Sigmoid colon (tissue), 7 donors: ENCODE results near the gene ELMO1. TPM values are rescaled to one million over a fixed set of nuclear protein-coding genes. Genes with fewer than 3 reads are reported as not detected.

Experiments used
- DNase-seq: peaks from one replicate; pipeline ENCODE4 v3.0.0-alpha.2; 2019
- H3K27ac ChIP-seq, 4 donors: fragments of 200-600 bp; sonication (generic); one replicate each; pipeline ENCODE4 v1.5.1; 2016 to 2019; ENCODE audit warnings: mild to moderate bottlenecking in 1 of 4
- H3K27me3 ChIP-seq, 3 donors: fragments of 200-600 bp; sonication (generic); one replicate each; pipeline ENCODE4 v1.5.1; 2019; ENCODE audit warnings: mild to moderate bottlenecking in 1 of 3
- H3K36me3 ChIP-seq, 4 donors: fragments of 200-600 bp; sonication (generic); one replicate each; pipeline ENCODE4 v1.5.1; 2016 to 2019
- H3K4me1 ChIP-seq, 4 donors: fragments of 200-600 bp; sonication (generic); one replicate each; pipeline ENCODE4 v1.5.1; 2017 to 2019
- H3K4me3 ChIP-seq, 4 donors: fragments of 200-600 bp; sonication (generic); one replicate each; pipeline ENCODE4 v1.5.1; 2017 to 2019; ENCODE audit warnings: mild to moderate bottlenecking in 2 of 4, moderate library complexity in 1 of 4
- H3K9me3 ChIP-seq, 4 donors: fragments of 200-600 bp in 3 of 4; sonication (generic) in 3 of 4; one replicate each; pipeline versions ENCODE4 v1.5.1 to v1.6.1; 2013 to 2019
- EP300 ChIP-seq, 4 donors: sonication (generic); formaldehyde crosslinking; IDR thresholded peaks; one replicate each; pipeline ENCODE4 v1.6.1; 2017; ENCODE audit warnings: antibody characterized with exemption in 4 of 4
- POLR2A ChIP-seq, 2 donors: fragments of 450-650 bp; IDR thresholded peaks; one replicate each; pipeline ENCODE4 v1.6.1; 2016; ENCODE audit warnings: antibody characterized with exemption in 2 of 2, mild to moderate bottlenecking in 2 of 2, moderate library complexity in 2 of 2
- POLR2AphosphoS5 ChIP-seq, 4 donors: sonication (generic); formaldehyde crosslinking; IDR thresholded peaks; one replicate each; pipeline ENCODE4 v1.6.1; 2017; ENCODE audit warnings: antibody characterized with exemption in 4 of 4
- WGBS, 2 donors: extraction: QIAGEN DNeasy Blood & Tissue Kit; methylation state at CpG; one replicate each; pipeline ENCODE4 v1.1.7; 2013; 5-methylcytosine and 5-hydroxymethylcytosine counted together
- intact Hi-C: fragments of 100-400 bp; cut with DNase I; formaldehyde crosslinking; loops from one replicate; pipeline ENCODE4 v1.15.1; 2023
- polyA plus RNA-seq, 3 donors: library from polyadenylated mRNA; stranded (reverse); fragments of 200-250 nt; gene quantifications; one replicate each; pipeline ENCODE4 v1.2.3, GENCODE V29; 2013
- total RNA-seq, 4 donors: library from RNA; depleted of rRNA; stranded (reverse); fragments of >200 nt; gene quantifications; one replicate each; pipeline ENCODE4 v1.1.0, GENCODE V29; 2016
- TF ChIP-seq, protein P1 (sequence below), 4 experiments: fragments of 450-650 bp in 3 of 4; fragments of 200-600 bp in 1 of 4; IDR thresholded peaks; one replicate each; pipeline ENCODE4 v1.5.1; 2016 to 2019; ENCODE audit warnings: antibody characterized with exemption in 4 of 4, mild to moderate bottlenecking in 3 of 4, moderate library complexity in 2 of 4
- donor health status: healthy with polysubstance abuse.
- donor health status: Bipolar disorder and iron deficiency.
- donor health status: healthy.

ELMO1 gene
- total and polyA plus RNA-seq, 7 donors, result 2.3 to 63.1 (median 33.9) TPM

DNA sequence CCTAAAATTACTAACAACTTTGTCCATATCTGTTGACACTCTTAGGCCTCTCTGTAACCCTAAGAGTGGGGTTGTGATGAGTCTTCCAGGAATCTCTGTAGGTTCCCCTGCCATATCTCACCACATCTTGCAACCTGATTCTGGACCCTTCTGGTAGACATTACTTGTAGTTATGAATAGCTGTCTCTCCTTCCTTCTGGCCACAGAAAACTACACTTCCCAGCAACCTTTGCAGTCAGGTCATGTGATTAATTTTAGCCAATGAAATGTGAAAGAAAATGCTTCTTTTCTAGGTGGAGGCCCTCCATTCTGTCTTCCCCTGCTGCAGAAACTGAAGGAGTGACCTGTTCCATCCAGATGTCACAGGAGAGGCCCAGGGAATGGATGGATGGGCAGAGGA is 576.8 kb downstream of the ELMO1 start:
- DNase-seq, result no peak
- no peak overlapping the region for H3K27ac ChIP-seq
- intact Hi-C loops, result no loop called here
- H3K36me3 ChIP-seq, result no peaks in the 10 kb centered on the region
- H3K9me3 ChIP-seq, result no peaks in the 10 kb centered on the region
- TF ChIP-seq POLR2AphosphoS5 (IDR thresholded peaks at IDR 0.05) (no peak), EP300 (IDR thresholded peaks at IDR 0.05) (no peak), POLR2A (IDR thresholded peaks at IDR 0.05) (no peak)
- TF ChIP-seq, protein P1, sequence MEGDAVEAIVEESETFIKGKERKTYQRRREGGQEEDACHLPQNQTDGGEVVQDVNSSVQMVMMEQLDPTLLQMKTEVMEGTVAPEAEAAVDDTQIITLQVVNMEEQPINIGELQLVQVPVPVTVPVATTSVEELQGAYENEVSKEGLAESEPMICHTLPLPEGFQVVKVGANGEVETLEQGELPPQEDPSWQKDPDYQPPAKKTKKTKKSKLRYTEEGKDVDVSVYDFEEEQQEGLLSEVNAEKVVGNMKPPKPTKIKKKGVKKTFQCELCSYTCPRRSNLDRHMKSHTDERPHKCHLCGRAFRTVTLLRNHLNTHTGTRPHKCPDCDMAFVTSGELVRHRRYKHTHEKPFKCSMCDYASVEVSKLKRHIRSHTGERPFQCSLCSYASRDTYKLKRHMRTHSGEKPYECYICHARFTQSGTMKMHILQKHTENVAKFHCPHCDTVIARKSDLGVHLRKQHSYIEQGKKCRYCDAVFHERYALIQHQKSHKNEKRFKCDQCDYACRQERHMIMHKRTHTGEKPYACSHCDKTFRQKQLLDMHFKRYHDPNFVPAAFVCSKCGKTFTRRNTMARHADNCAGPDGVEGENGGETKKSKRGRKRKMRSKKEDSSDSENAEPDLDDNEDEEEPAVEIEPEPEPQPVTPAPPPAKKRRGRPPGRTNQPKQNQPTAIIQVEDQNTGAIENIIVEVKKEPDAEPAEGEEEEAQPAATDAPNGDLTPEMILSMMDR (IDR thresholded peaks at IDR 0.05), result no peak
- H3K4me3 ChIP-seq, result no peak overlapping the region
- H3K27me3 ChIP-seq, result no peaks in the 10 kb centered on the region
- no peaks in the 10 kb centered on the region for H3K4me1 ChIP-seq

DNA sequence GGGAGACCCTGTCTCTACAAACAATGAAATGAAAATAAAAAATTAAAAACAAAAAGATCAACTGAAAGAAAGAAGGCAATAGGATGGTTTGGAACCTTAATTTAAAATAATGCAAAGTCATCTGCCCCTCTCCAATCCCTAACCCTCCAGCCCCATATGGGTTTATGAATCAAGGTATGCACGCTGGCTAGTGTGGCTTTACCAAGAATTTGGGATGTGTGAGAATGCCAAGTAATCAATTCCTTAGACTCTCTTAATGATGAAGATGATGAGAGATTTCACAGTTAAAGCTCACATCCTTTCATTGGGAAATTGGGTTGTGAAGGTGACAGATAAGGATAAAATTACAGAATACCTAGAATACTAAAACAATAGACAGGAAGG is 577.3 kb downstream of the ELMO1 start:
- WGBS, 2 donors, result 94 to 100% methylated on average over 1 of the region's 1 CpG
- no peaks in the 10 kb centered on the region for H3K4me1 ChIP-seq
- no peaks in the 10 kb centered on the region for H3K36me3 ChIP-seq
- no peak overlapping the region for H3K27ac ChIP-seq
- TF ChIP-seq POLR2A (IDR thresholded peaks at IDR 0.05), result no peak
- no peak for TF ChIP-seq EP300 (IDR thresholded peaks at IDR 0.05)
- TF ChIP-seq, protein P1 (IDR thresholded peaks at IDR 0.05), result no peak
- TF ChIP-seq POLR2AphosphoS5 (IDR thresholded peaks at IDR 0.05), result no peak
- no peaks in the 10 kb centered on the region for H3K9me3 ChIP-seq
- no peaks in the 10 kb centered on the region for H3K27me3 ChIP-seq
- no peak for DNase-seq
- intact Hi-C loops, result no loop called here
- no peak overlapping the region for H3K4me3 ChIP-seq

DNA sequence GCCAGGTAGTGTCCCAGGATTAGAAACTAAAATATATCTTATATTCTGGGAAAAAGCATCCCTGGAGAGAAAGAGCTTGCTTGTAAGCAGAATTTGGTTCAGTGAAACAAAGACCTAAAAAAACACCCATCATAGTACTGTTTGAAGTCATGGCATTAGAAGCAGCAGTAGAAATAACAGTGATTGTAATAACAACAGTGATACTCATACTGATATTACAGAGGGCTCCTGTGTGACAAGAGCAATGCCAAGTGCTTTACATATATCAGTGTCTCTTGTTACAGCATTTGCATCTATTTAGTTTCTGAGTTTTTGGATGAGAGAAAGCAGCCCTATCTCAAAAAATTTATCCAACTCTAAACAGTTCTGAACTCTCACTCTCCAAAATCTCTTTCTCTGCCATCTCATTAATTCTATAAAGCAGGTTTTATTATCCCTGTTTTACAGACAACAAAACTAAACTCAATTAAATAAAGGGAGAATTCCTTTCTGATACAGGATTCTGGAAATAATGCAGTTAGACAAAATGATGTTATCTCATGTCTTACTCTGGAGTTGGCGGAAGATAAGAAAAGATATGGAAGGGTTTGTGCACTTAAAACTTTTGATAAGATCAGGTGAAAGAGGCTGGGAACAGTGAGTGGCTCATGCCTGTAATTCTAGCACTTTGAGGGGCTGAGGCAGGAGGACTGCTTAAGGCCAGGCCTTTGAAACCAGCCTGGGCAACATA is 577.9 kb downstream of the ELMO1 start:
- TF ChIP-seq POLR2A (IDR thresholded peaks at IDR 0.05) (no peak), EP300 (IDR thresholded peaks at IDR 0.05) (no peak), POLR2AphosphoS5 (IDR thresholded peaks at IDR 0.05) (no peak)
- Histone ChIP-seq H3K4me3 (no peak overlapping the region), H3K4me1 (no peaks in the 10 kb centered on the region), H3K36me3 (no peaks in the 10 kb centered on the region), H3K9me3 (no peaks in the 10 kb centered on the region), H3K27ac (no peak overlapping the region), H3K27me3 (no peaks in the 10 kb centered on the region)
- intact Hi-C loops, result no loop called here
- no peak for DNase-seq
- WGBS, 2 donors, result 96 to 98% methylated on average over 1 of the region's 1 CpG

DNA sequence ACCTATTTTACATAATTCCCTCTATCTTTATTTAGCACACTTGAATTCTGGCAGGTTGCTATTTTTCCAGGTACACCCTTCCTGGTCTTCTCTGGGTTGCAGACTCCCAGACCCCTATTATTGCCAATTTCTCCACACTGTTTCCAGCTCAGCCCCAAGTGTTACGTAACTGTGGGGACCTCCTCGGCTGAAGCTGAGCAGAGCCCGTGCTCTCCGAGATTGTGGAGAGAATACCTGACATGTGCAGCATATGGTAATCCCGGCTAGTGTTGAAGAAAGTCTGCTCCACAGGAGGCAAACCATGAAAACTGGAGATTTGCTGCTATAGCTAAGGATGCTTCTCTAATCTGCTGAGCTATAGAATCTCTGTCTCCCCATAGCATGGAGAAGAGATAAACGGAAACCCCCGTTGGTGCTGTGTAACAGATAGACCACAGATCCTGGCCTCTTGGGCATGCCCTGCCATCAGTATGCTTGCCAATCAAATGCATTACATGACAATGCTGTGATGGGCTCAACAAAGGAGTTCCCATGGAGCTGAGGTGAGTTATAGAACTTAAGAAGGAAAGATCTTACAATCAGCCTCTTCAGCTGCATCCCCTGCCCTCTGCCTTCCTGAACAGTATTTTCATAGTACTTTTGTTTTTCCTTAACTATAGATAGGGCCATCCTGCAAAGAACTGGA is 579.8 kb downstream of the ELMO1 start:
- Histone ChIP-seq H3K4me1 (no peaks in the 10 kb centered on the region), H3K36me3 (no peaks in the 10 kb centered on the region), H3K27ac (no peak overlapping the region), H3K9me3 (no peaks in the 10 kb centered on the region), H3K27me3 (no peaks in the 10 kb centered on the region), H3K4me3 (no peak overlapping the region)
- no peak for DNase-seq
- 97% methylated on average over 7 of the region's 7 CpGs for WGBS, 2 donors
- no peak for TF ChIP-seq EP300 (IDR thresholded peaks at IDR 0.05)
- intact Hi-C loops, result no loop called here

DNA sequence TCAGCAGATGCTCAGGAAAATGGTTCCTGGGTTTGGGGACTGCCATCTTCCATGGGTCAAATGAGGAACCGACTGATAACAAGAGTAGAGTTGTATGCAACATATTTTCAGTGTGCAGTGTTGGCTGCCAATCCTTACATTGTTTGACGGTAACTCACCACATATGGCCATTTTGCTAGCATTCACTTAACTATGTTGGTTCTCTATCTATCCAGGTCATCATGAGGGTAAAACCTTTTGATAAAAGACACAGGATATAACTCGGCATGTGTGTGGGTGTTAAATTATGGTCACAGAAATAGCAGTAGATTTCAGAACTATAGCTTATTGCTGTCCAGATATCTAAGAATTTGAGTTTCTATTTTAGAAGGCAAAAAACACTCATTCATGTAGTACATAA is 583.6 kb downstream of the ELMO1 start:
- intact Hi-C loops, result no loop called here
- no peak overlapping the region for H3K4me3 ChIP-seq
- TF ChIP-seq POLR2AphosphoS5 (IDR thresholded peaks at IDR 0.05) (no peak), POLR2A (IDR thresholded peaks at IDR 0.05) (no peak), EP300 (IDR thresholded peaks at IDR 0.05) (no peak)
- TF ChIP-seq, protein P1 (IDR thresholded peaks at IDR 0.05), result no peak
- WGBS, 2 donors, result 79 to 90% methylated on average over 3 of the region's 3 CpGs
- no peak overlapping the region for H3K27ac ChIP-seq
- H3K36me3 ChIP-seq, result no peaks in the 10 kb centered on the region
- H3K27me3 ChIP-seq, result no peaks in the 10 kb centered on the region
- no peak for DNase-seq
- no peaks in the 10 kb centered on the region for H3K9me3 ChIP-seq
- no peaks in the 10 kb centered on the region for H3K4me1 ChIP-seq
